Astrocyte of the cerebellum (primary cell): Measurements from ENCODE around the gene ACO2.
A peak's percentile ranks its signal among the peaks of the same experiment; 100 is the strongest.

ENCODE experiments used
- DNase-seq: peaks from one replicate; pipeline ENCODE4 v3.0.0-alpha.2; 2011; ENCODE audit warnings: low read depth
- H3K4me3 ChIP-seq: 2 replicates; pipeline ENCODE4 v1.5.1; 2011; ENCODE audit warnings: mild to moderate bottlenecking, low read depth, low read length, moderate library complexity
- in situ Hi-C: cut with HindIII; loops from 2 replicates; pipeline ENCODE4 v1.10.0; 2017; ENCODE audit warnings: low sequenced_read_pairs
- TF ChIP-seq, protein P1 (sequence below): IDR thresholded peaks from 2 replicates; pipeline ENCODE4 v1.5.1; 2012; ENCODE audit warnings: low read length, low read depth, moderate library complexity, mild to moderate bottlenecking; ENCODE audit errors: missing control alignments

The ACO2 gene

DNA sequence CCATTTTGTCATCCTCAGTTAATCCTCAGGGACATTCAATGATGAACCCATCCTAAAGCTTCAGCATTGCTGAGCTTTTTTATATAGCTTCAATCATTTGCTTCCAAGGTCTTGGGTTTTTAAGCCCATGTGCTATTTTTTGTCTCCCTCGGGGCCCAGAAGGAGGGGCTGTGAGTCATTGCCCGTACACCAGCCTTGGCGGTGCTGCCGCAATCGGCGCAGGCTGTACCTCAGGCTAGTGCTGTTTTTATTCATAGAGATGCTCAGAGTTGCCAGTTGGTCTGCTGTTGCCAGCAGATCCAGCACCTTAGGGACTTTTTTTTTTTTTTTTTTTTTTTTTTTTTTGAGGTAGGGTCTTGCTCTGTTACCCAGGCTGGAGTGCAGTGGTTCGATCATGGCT lies 35.5 kb downstream of the ACO2 start:
- TF ChIP-seq, protein P1, sequence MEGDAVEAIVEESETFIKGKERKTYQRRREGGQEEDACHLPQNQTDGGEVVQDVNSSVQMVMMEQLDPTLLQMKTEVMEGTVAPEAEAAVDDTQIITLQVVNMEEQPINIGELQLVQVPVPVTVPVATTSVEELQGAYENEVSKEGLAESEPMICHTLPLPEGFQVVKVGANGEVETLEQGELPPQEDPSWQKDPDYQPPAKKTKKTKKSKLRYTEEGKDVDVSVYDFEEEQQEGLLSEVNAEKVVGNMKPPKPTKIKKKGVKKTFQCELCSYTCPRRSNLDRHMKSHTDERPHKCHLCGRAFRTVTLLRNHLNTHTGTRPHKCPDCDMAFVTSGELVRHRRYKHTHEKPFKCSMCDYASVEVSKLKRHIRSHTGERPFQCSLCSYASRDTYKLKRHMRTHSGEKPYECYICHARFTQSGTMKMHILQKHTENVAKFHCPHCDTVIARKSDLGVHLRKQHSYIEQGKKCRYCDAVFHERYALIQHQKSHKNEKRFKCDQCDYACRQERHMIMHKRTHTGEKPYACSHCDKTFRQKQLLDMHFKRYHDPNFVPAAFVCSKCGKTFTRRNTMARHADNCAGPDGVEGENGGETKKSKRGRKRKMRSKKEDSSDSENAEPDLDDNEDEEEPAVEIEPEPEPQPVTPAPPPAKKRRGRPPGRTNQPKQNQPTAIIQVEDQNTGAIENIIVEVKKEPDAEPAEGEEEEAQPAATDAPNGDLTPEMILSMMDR: no peak
- in situ Hi-C loops: no loop called here
- DNase-seq: no peak
- no peak overlapping the region for H3K4me3 ChIP-seq

DNA sequence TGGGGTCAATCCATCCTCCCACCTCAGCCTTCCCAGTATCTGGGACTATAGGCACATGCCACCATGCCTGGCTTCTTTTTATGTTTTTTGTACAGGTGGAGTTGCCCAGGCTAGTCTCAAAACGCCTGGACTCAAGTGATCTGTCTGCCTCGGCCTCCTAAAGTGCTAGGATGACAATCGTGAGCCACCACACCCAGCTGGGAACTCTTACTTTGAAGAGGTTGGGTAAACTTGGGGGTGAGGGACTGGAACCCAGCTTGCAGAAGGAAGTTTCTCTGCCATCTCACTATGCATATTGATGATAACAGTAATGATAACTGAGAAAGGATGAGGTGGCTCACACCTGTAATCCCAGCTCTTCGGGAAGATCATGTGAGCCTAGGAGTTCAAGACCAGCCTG lies 35.9 kb downstream of the ACO2 start:
- DNase-seq: no peak
- no peak overlapping the region for H3K4me3 ChIP-seq
- in situ Hi-C loops: no loop called here
- TF ChIP-seq, protein P1: no peak

DNA sequence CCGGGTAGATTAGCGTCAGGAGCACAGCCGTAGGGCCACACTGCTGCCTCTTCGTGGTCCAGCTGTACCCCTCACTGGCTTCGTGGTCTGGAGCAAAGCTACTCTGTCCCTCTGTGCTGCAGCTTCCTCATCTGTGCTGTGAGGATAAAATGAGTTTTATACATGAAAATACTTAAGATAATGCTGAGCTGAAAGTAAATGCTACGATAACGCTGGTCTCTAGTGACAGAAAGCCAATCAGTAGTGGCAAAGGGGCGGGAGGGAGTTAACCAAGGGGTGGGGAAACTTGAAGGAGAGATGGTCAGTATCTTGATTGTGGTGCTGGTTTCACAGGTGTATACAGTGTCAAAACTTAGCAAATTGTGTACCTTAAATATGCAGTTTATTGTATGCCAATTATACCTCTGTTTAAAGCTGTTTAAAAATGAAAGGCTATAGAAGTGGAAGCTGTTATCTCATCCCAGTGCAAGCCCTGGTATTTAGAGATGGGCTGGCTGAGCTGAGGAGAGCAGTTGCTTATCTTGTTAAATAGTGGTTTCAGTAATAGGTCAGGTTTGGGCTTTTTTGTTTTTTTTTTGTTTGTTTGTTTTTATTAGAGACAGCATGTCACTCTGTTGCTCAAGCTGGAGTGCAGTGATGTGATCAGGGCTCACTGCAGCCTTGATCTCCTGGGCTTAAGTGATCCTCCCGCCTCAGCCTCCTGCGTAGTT lies 36.7 kb downstream of the ACO2 start:
- DNase-seq: no peak
- TF ChIP-seq, protein P1: no peak
- no peak overlapping the region for H3K4me3 ChIP-seq
- in situ Hi-C loops: no loop called here

DNA sequence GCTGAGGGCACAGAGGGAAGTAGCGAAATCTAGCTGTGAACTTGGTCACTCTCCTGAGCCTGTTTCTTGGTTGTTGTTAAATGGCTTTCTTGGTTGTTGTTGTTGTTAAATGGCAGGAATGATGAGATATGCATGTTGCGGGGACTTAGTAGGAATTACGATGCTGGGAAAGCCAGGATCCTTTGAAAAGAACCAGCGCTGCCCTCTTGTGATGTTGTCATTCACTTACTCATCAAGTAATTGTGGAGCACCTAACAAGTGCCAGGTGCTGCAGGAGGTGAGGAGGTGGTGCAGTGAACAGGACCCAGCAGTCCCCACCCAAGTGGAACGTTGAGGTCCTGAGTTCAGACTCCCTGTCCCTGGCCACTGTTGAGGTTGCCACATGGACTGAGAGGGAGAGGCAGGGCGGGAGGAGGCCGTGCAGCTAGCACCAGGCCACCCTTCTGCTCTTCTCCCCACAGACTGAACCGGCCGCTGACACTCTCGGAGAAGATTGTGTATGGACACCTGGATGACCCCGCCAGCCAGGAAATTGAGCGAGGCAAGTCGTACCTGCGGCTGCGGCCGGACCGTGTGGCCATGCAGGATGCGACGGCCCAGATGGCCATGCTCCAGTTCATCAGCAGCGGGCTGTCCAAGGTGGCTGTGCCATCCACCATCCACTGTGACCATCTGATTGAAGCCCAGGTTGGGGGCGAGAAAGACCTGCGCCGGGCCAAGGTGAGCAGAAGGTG lies 38.6 kb downstream of the ACO2 start:
- in situ Hi-C loops: no loop called here
- no peak for DNase-seq
- TF ChIP-seq, protein P1: no peak
- no peak overlapping the region for H3K4me3 ChIP-seq

DNA sequence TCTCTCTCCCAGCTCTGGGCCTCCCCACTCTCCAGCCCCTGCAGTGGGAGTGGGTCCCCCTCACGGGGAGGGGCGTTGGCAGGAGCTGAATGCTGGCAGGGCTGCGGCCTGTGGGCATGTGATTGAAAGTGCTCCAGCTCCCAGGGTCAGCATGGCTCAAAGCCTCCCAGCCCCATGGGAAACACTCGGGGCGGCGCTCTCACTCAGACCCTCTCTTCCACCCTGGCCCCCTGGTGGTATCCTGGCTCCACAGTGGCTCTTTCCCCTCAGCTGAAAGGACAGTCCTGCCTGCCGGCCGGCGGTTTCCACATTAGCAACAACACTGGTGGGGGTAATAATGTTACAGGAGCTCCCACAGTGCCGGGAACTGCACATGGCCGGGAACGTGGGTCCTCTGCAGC lies 39.9 kb downstream of the ACO2 start:
- in situ Hi-C loops: no loop called here
- no peak for DNase-seq
- no peak overlapping the region for H3K4me3 ChIP-seq
- TF ChIP-seq, protein P1: peak; percentile 57

DNA sequence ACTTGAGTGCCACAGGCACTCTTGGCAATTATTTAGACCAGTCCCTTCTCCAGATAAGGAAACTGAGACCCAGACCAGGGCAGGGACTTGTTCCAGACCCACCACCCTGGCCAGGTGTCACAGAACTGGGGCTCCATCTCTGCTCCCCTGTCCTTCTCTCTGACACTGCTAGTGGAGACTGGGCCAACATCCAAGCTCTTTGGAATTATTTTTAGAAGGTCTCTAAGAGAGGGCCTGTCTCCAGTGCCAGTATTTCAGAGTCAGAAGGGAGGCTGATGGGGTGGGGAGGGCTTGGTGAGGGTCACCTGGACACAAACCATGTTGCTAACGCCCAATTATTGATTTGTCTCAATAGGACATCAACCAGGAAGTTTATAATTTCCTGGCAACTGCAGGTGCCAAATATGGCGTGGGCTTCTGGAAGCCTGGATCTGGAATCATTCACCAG lies 42.6 kb downstream of the ACO2 start:
- DNase-seq: no peak
- TF ChIP-seq, protein P1: no peak
- in situ Hi-C loops: no loop called here

More for the DNA sequence above, 42.6 kb downstream of the ACO2 start:
- no peak overlapping the region for H3K4me3 ChIP-seq
